Endothelial cell (in vitro differentiated cells): ENCODE data around the gene MSTN. TPM values are rescaled to one million over a fixed set of nuclear protein-coding genes. Genes with fewer than 3 reads are reported as not detected.

Experiments
- DNase-seq: peaks from one replicate; pipeline ENCODE4 v3.0.0; 2021; ENCODE audit warnings: low spot score
- H3K27ac Mint-ChIP-seq: one replicate; pipeline ENCODE4 v1.8.0; 2021; ENCODE audit warnings: mixed read lengths, inconsistent platforms; ENCODE audit not compliant: unreplicated experiment
- H3K27me3 Mint-ChIP-seq: one replicate; pipeline ENCODE4 v1.8.0; 2021; ENCODE audit warnings: mild to moderate bottlenecking, moderate library complexity, mixed read lengths, inconsistent platforms; ENCODE audit not compliant: unreplicated experiment
- H3K36me3 Mint-ChIP-seq: one replicate; pipeline ENCODE4 v1.8.0; 2021; ENCODE audit warnings: mild to moderate bottlenecking, low read depth, mixed read lengths, inconsistent platforms; ENCODE audit not compliant: unreplicated experiment
- H3K4me1 Mint-ChIP-seq: one replicate; pipeline ENCODE4 v1.8.0; 2021; ENCODE audit warnings: mild to moderate bottlenecking, mixed read lengths, inconsistent platforms; ENCODE audit not compliant: unreplicated experiment
- H3K4me3 Mint-ChIP-seq: one replicate; pipeline ENCODE4 v1.8.0; 2021; ENCODE audit warnings: mild to moderate bottlenecking, mixed read lengths, inconsistent platforms; ENCODE audit not compliant: unreplicated experiment
- H3K9me3 Mint-ChIP-seq: one replicate; pipeline ENCODE4 v1.8.0; 2021; ENCODE audit warnings: mixed read lengths, inconsistent platforms; ENCODE audit not compliant: unreplicated experiment
- total RNA-seq: library from RNA; stranded (reverse); fragmentation: NEBNext Ultra II Directional; extraction: Animal tissue kit (Norgen Biotek cat#: 25700); gene quantifications from one replicate; pipeline ENCODE4 v1.2.1, GENCODE V29; 2021; ENCODE audit not compliant: unreplicated experiment
- TF ChIP-seq, protein P1 (sequence below): fragments of 200-600 bp; sonication (generic); IDR thresholded peaks from one replicate; pipeline ENCODE4 v1.5.0; 2021; ENCODE audit warnings: antibody characterized with exemption; ENCODE audit not compliant: unreplicated experiment

MSTN gene
- total RNA-seq, 1 donor from 2014 or later = 0.13 TPM

DNA sequence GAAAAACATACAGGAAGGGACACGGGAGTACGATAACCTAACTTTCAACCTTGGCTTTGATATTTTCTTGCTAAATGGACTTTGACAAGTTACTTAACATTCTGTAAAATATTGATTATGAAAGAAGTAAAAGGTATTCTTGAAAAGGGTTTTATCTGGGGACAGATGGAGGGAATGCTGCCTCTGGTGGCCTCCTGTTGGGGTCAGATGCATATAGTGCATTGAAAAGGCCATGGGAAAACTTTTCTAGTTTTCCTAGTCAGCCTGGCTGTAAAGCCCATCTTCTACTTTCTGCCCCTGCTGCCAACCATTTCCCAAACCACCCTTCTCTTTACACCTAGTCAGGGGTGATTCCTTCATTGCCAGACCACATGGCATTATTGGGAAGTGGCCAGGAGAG lies 22.2 kb upstream of the MSTN start:
- no peak overlapping the region for H3K27ac Mint-ChIP-seq
- H3K36me3 Mint-ChIP-seq = no peaks in the 10 kb centered on the region
- peaks cover 3% of the 10 kb centered on the region for H3K27me3 Mint-ChIP-seq
- H3K9me3 Mint-ChIP-seq = no peaks in the 10 kb centered on the region
- TF ChIP-seq, protein P1, sequence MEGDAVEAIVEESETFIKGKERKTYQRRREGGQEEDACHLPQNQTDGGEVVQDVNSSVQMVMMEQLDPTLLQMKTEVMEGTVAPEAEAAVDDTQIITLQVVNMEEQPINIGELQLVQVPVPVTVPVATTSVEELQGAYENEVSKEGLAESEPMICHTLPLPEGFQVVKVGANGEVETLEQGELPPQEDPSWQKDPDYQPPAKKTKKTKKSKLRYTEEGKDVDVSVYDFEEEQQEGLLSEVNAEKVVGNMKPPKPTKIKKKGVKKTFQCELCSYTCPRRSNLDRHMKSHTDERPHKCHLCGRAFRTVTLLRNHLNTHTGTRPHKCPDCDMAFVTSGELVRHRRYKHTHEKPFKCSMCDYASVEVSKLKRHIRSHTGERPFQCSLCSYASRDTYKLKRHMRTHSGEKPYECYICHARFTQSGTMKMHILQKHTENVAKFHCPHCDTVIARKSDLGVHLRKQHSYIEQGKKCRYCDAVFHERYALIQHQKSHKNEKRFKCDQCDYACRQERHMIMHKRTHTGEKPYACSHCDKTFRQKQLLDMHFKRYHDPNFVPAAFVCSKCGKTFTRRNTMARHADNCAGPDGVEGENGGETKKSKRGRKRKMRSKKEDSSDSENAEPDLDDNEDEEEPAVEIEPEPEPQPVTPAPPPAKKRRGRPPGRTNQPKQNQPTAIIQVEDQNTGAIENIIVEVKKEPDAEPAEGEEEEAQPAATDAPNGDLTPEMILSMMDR = no peak
- no peaks in the 10 kb centered on the region for H3K4me1 Mint-ChIP-seq
- H3K4me3 Mint-ChIP-seq = no peak overlapping the region
- DNase-seq = no peak

DNA sequence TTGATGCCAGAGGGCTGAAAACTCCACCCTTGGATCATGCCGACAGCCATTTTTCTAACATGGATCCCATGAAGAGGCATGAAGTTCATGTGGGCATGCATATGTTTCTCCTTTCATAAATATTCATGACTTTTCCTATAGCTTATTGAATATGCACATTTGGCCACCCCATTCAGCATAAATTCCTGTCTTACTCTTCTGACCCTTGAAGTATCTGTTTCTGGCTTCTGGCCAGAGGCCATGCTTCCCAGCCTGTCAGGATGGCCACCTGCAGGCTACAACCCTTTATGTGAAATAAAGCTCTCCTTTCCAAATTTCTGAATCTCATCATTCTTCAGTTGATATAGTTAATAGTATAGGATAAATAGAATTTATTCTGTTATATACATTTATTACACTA lies 19.6 kb upstream of the MSTN start:
- no peak for DNase-seq
- TF ChIP-seq, protein P1 = no peak

DNA sequence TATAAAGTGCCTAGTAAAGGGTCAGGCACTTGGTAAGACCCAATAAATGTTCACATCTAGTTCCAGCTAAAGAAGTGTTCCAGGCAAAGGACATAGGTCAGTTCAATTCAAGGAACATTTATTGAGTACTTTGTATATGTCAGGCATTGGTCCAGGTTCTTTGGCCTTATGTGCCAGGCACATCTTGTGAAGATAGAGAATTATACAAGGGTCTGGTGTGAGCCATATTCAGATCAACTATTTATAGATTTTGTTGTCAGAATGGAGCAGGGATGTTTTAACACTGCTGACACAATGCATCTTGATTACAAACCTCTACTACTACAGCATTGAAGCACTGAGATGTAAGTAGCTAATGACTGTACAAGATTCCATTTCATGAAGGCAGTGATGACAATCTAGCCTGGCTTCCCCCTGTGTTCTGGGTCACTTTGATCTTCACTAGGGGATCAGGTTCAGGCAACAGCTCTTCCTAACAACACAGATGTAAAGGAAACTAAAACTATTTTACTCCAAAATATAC lies 18.1 kb upstream of the MSTN start:
- Mint-ChIP-seq H3K4me3 (no peak overlapping the region), H3K27me3 (no peaks in the 10 kb centered on the region), H3K4me1 (no peaks in the 10 kb centered on the region), H3K27ac (no peak overlapping the region), H3K36me3 (no peaks in the 10 kb centered on the region), H3K9me3 (no peaks in the 10 kb centered on the region)
- DNase-seq = no peak
- TF ChIP-seq, protein P1 = no peak

More for the DNA sequence above, 19.6 kb upstream of the MSTN start:
- H3K4me1 Mint-ChIP-seq = no peaks in the 10 kb centered on the region
- no peaks in the 10 kb centered on the region for H3K9me3 Mint-ChIP-seq
- no peak overlapping the region for H3K4me3 Mint-ChIP-seq
- no peaks in the 10 kb centered on the region for H3K36me3 Mint-ChIP-seq
- H3K27ac Mint-ChIP-seq = no peak overlapping the region
- H3K27me3 Mint-ChIP-seq = peaks cover 3% of the 10 kb centered on the region

DNA sequence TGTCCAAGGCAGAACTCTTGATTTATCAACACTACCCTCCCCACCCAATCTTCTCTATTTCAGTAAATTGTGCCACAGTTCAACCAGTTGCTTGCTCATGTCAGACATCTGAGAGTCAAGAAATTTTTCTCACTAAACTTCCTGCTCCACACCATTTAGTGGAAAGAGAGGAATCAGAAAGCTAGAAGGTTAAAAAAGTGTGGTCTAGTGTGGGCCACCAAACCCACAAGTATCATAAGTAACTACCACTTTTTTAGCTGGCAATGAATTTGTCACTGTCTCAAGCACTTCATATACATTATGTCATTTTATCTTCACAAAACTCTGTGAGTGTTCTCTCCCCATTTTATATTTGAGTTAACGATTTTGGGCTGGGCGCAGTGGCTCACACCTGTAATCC lies 16.6 kb upstream of the MSTN start:
- TF ChIP-seq, protein P1 = no peak
- Mint-ChIP-seq H3K9me3 (no peaks in the 10 kb centered on the region), H3K4me3 (no peak overlapping the region), H3K27ac (no peak overlapping the region), H3K4me1 (no peaks in the 10 kb centered on the region), H3K36me3 (no peaks in the 10 kb centered on the region), H3K27me3 (no peaks in the 10 kb centered on the region)
- no peak for DNase-seq

DNA sequence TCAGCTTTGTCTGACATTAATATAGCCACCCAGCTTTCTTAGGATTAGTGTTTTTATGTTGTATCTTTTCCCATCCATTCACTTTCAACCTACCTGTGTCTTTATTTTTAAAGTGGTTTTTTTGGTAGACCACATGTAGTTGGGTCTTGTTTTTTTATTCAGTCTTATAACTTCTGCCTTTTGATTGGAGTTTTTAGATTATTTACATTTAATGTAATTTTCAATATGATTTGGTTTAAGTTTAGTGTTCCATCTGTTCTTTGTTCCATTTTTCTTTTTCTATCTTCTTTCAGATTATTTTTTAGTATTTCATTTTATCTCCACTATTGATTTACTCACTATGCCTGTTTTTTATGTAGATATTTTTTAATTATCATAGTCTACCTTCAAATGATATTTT lies 13.1 kb upstream of the MSTN start:
- H3K4me1 Mint-ChIP-seq = no peaks in the 10 kb centered on the region
- DNase-seq = no peak
- no peak overlapping the region for H3K27ac Mint-ChIP-seq
- TF ChIP-seq, protein P1 = no peak
- H3K27me3 Mint-ChIP-seq = no peaks in the 10 kb centered on the region
- no peaks in the 10 kb centered on the region for H3K36me3 Mint-ChIP-seq
- H3K4me3 Mint-ChIP-seq = no peak overlapping the region
- H3K9me3 Mint-ChIP-seq = no peaks in the 10 kb centered on the region
